Peyer's patch (tissue), 4 donors: ENCODE results near the gene HPCAL1. TPM values are rescaled to one million over a fixed set of nuclear protein-coding genes. Genes with fewer than 3 reads are reported as not detected.

ENCODE experiments used
- DNase-seq, 3 donors: peaks; one replicate each; pipeline ENCODE4 v3.0.0-alpha.2; 2017 to 2019
- H3K27ac ChIP-seq, 4 donors: fragments of 200-600 bp; sonication (generic); one replicate each; pipeline ENCODE4 v1.5.1; 2016 to 2019
- H3K27me3 ChIP-seq, 2 donors: fragments of 200-600 bp; sonication (generic); one replicate each; pipeline ENCODE4 v1.5.1; 2019
- H3K36me3 ChIP-seq, 3 donors: fragments of 200-600 bp; sonication (generic); one replicate each; pipeline ENCODE4 v1.5.1; 2016 to 2019
- H3K4me1 ChIP-seq, 4 donors: fragments of 200-600 bp; sonication (generic); one replicate each; pipeline ENCODE4 v1.5.1; 2016 to 2019
- H3K4me3 ChIP-seq, 4 donors: fragments of 200-600 bp; sonication (generic); 1 replicate in 3 of 4; 2 replicates in 1 of 4; pipeline ENCODE4 v1.5.1; 2016 to 2019; ENCODE audit warnings: mild to moderate bottlenecking in 1 of 4
- H3K9me3 ChIP-seq, 4 donors: fragments of 200-600 bp; sonication (generic); one replicate each; pipeline ENCODE4 v1.5.1; 2016 to 2019; ENCODE audit warnings: mild to moderate bottlenecking in 1 of 4
- CTCF ChIP-seq, 6 experiments: fragments of 450-650 bp in 4 of 6; fragments of 200-600 bp in 2 of 6; sonication (generic) in 1 of 6; IDR thresholded peaks; one replicate each; pipeline ENCODE4 v1.5.1; 2017 to 2019; ENCODE audit warnings: antibody characterized with exemption in 6 of 6, mild to moderate bottlenecking in 3 of 6, moderate library complexity in 1 of 6
- POLR2A ChIP-seq, 2 donors: fragments of 450-650 bp; IDR thresholded peaks; one replicate each; pipeline ENCODE4 v1.5.1; 2017; ENCODE audit warnings: antibody characterized with exemption in 2 of 2, mild to moderate bottlenecking in 2 of 2, moderate library complexity in 2 of 2
- total RNA-seq, 4 donors: library from RNA; depleted of rRNA; stranded (reverse); fragments of >200 nt; gene quantifications; one replicate each; pipeline ENCODE4 v1.1.0, GENCODE V29; 2016

The HPCAL1 gene
- total RNA-seq, 4 donors from 2014 or later = 123 to 270 (median 156) TPM

DNA sequence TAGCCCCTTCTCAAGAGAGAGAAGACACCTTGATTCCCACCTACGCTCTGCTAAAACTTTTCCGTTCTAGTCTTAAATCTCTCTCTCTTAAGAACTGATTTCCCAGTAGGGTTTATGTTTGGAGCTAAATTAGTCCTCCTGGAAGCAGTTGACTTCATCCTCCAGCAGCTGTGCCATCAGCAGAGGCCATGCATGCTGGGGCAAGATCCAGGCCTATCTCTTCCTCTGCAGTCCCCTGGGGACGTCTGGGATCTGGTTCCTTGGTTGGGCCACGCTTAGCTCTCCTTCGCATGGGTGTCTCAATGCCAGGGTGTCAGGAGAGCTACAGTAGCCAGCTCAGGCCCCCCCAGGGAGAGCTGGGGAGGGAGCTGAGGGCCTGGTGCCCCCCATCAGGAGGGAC is 49.7 kb downstream of the HPCAL1 start:
- H3K36me3 ChIP-seq = no peaks in the 10 kb centered on the region
- TF ChIP-seq POLR2A (IDR thresholded peaks at IDR 0.05) = no peak
- no peak for TF ChIP-seq CTCF (IDR thresholded peaks at IDR 0.05)
- no peaks in the 10 kb centered on the region for H3K27me3 ChIP-seq
- peaks cover 0 to 8% (median under 1%) of the 10 kb centered on the region in 4 donors for H3K4me1 ChIP-seq
- H3K4me3 ChIP-seq = no peak overlapping the region
- no peak overlapping the region for H3K27ac ChIP-seq
- no peak for DNase-seq
- H3K9me3 ChIP-seq = no peaks in the 10 kb centered on the region

- Histone ChIP-seq H3K9me3 (no peaks in the 10 kb centered on the region), H3K27ac (no peak overlapping the region), H3K27me3 (no peaks in the 10 kb centered on the region), H3K4me1 (peaks cover 0 to 6% (median 0%) of the 10 kb centered on the region in 4 donors), H3K4me3 (no peak overlapping the region), H3K36me3 (no peaks in the 10 kb centered on the region)
- TF ChIP-seq CTCF (IDR thresholded peaks at IDR 0.05) = no peak
- no peak for TF ChIP-seq POLR2A (IDR thresholded peaks at IDR 0.05)
- DNase-seq = no peak
Observed at GRCh38 chr2:10352972-10353371, 50.3 kb downstream of the HPCAL1 start.

- H3K27ac ChIP-seq = no peak overlapping the region
- H3K27me3 ChIP-seq = no peaks in the 10 kb centered on the region
- no peaks in the 10 kb centered on the region for H3K9me3 ChIP-seq
- peaks cover 0 to 6% (median 0%) of the 10 kb centered on the region in 4 donors for H3K4me1 ChIP-seq
- DNase-seq = no peak
- no peak overlapping the region for H3K4me3 ChIP-seq
- TF ChIP-seq CTCF (IDR thresholded peaks at IDR 0.05) (no peak), POLR2A (IDR thresholded peaks at IDR 0.05) (no peak)
- H3K36me3 ChIP-seq = peaks cover 0 to 5% (median 0%) of the 10 kb centered on the region in 3 donors
Observed at GRCh38 chr2:10353931-10354330, 51.2 kb downstream of the HPCAL1 start.

DNA sequence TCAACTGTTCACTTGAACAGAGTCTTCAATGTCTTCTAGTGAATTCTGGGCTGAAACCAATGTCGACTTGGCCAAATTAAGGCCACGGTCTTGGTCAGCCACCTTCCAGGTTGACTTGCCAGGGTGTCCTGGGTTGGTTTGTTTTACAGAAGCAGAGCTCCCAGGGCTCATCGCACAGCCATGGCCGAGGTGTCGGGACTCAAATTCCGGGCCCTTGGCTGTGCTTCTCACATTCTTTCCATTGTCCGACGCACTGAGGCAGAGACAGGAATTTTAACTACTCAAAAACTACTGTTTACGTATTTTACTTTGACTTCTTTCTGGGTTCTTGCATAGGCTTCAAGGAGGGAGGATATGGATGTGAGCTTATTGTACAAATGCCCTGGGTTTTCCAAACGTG is 51.7 kb downstream of the HPCAL1 start:
- Histone ChIP-seq H3K27me3 (no peaks in the 10 kb centered on the region), H3K27ac (no peak overlapping the region), H3K36me3 (peaks cover 0 to 7% (median 0%) of the 10 kb centered on the region in 3 donors), H3K9me3 (no peaks in the 10 kb centered on the region), H3K4me1 (peaks cover 0 to 6% (median 0%) of the 10 kb centered on the region in 4 donors), H3K4me3 (no peak overlapping the region)
- TF ChIP-seq CTCF (IDR thresholded peaks at IDR 0.05) (no peak), POLR2A (IDR thresholded peaks at IDR 0.05) (no peak)
- no peak for DNase-seq

- Histone ChIP-seq H3K27ac (no peak overlapping the region), H3K4me1 (peaks cover 0 to 6% (median 0%) of the 10 kb centered on the region in 4 donors), H3K9me3 (no peaks in the 10 kb centered on the region), H3K36me3 (peaks cover 0 to 14% (median 0%) of the 10 kb centered on the region in 3 donors), H3K27me3 (no peaks in the 10 kb centered on the region), H3K4me3 (no peak overlapping the region)
- TF ChIP-seq CTCF (IDR thresholded peaks at IDR 0.05) (no peak), POLR2A (IDR thresholded peaks at IDR 0.05) (no peak)
- no peak for DNase-seq
Observed at GRCh38 chr2:10355471-10356438, 53.1 kb downstream of the HPCAL1 start.
